GM18526 (cell line): ENCODE data around the gene RIC3.

ENCODE experiments used
- POLR2A ChIP-seq: IDR thresholded peaks from 3 replicates; pipeline ENCODE4 v1.6.1; 2011; ENCODE audit not compliant: insufficient read length; ENCODE audit errors: extremely low read depth

The RIC3 gene

GRCh38 chr11:8071616-8072581 lies 96.9 kb downstream of the RIC3 start:
- TF ChIP-seq POLR2A, result no peak

- TF ChIP-seq POLR2A, result no peak
Observed at GRCh38 chr11:8070417-8071115, 98.3 kb downstream of the RIC3 start.

- no peak for TF ChIP-seq POLR2A
Observed at GRCh38 chr11:8069771-8070170, 99.1 kb downstream of the RIC3 start.

- TF ChIP-seq POLR2A, result no peak
Observed at GRCh38 chr11:8068605-8069221, 100.1 kb downstream of the RIC3 start.

- TF ChIP-seq POLR2A, result no peak
Observed at GRCh38 chr11:8067929-8068575, 100.8 kb downstream of the RIC3 start.

GRCh38 chr11:8067567-8067928 lies 101.3 kb downstream of the RIC3 start:
- no peak for TF ChIP-seq POLR2A

- no peak for TF ChIP-seq POLR2A
Observed at GRCh38 chr11:8066911-8067455, 101.8 kb downstream of the RIC3 start.

GRCh38 chr11:8066036-8066910 lies 102.6 kb downstream of the RIC3 start:
- TF ChIP-seq POLR2A, result no peak

GRCh38 chr11:8065031-8065430 lies 103.8 kb downstream of the RIC3 start:
- no peak for TF ChIP-seq POLR2A

GRCh38 chr11:8063324-8063723 lies 105.5 kb downstream of the RIC3 start:
- no peak for TF ChIP-seq POLR2A

- TF ChIP-seq POLR2A, result no peak
Observed at GRCh38 chr11:8062781-8063257, 106.0 kb downstream of the RIC3 start.

GRCh38 chr11:8061555-8062428 lies 107.0 kb downstream of the RIC3 start:
- no peak for TF ChIP-seq POLR2A

GRCh38 chr11:8060801-8061554 lies 107.8 kb downstream of the RIC3 start:
- no peak for TF ChIP-seq POLR2A
